GM19193 (cell line): ENCODE results near the gene LCK.

Experiments
- POLR2A ChIP-seq: IDR thresholded peaks from 4 replicates; pipeline ENCODE4 v1.6.1; 2011; ENCODE audit not compliant: insufficient read depth, insufficient read length; ENCODE audit errors: extremely low read depth

LCK gene

DNA sequence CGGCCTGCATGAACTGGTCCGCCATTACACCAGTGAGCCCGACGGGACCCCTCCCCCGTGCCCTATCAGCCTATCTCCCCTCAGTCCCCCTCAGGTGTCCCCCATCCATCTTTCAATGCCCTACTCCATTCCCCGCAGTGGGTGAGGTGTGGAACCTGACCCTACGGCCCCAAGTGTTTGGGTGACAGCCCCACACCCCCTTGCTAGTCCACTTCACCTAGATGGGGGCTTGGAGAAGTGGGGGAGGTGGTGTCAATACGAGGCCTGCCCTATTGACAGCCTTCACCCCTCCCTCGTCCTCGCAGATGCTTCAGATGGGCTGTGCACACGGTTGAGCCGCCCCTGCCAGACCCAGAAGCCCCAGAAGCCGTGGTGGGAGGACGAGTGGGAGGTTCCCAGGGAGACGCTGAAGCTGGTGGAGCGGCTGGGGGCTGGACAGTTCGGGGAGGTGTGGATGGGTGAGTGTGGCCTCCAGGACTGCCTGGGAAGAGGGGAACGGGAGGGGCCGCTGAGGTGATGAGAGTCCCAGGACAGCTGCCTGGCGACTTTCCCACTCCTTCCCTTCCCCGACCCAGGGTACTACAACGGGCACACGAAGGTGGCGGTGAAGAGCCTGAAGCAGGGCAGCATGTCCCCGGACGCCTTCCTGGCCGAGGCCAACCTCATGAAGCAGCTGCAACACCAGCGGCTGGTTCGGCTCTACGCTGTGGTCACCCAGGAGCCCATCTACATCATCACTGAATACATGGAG is 25.1 kb downstream of the LCK start:
- TF ChIP-seq POLR2A: no peak

GRCh38 chr1:32285658-32286057 is 34.6 kb downstream of the LCK start:
- no peak for TF ChIP-seq POLR2A

DNA sequence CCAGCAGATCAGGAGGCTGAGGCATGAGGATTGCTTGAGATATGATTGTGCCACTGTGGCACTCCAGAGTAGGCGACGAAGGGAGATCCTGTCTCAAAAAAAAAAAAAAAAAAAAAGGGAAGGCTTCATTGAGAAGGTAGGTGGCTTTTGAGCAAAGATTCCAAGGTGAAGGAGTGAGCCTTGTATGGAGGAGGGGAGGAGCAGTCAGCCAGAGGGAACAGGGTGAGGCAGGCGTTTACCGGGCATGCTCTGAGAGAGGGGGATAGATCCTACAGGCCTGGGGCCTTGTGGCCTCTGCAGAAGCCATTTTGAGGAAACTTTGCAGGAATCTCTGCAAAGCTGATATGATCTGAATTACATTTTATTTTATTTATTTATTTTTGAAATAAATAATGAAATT is 35.7 kb downstream of the LCK start:
- no peak for TF ChIP-seq POLR2A

DNA sequence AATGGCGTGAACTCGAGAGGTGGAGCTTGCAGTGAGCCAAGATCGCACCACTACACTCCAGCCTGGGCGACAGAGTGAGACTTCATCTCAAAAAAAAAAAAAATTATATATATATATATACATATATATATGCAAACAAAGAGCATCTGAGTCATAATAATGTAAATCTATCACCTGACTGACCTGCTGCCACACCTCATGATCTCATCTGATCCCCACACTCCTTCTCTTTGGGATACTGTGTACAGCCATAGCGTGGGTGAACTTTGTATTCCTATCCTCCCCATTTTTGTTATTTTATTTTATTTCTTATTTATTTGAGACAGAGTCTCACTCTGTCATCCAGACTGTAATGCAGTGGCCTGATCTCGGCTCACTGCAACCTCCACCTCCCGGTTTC is 38.2 kb downstream of the LCK start:
- no peak for TF ChIP-seq POLR2A

DNA sequence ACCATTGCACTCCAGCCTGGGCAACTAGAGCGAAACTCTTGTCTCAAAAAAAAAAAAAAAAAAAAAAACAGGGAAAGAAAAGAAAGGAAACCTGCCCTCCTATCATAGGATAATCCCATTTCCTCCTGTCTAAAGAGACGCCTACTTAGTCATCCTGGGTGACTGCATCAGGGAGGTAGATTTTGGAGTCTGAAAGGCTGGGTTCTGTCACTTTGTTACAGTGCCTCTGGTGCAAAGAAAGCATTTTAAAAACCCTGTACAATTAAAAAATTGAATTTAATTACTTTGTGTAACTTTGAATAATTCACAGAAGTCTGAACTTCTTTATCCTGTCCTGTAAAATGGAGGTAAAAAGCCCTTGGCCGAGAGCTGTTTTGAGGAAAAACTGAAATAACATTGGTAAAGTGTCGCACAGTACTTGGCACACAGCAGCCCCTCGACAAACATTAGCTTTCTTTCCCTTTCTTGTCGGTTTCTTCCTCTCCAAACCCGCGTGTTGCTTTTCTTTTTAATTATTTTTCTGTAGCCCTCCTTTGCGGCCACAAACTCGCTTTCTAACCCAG is 40.2 kb downstream of the LCK start:
- TF ChIP-seq POLR2A: no peak

DNA sequence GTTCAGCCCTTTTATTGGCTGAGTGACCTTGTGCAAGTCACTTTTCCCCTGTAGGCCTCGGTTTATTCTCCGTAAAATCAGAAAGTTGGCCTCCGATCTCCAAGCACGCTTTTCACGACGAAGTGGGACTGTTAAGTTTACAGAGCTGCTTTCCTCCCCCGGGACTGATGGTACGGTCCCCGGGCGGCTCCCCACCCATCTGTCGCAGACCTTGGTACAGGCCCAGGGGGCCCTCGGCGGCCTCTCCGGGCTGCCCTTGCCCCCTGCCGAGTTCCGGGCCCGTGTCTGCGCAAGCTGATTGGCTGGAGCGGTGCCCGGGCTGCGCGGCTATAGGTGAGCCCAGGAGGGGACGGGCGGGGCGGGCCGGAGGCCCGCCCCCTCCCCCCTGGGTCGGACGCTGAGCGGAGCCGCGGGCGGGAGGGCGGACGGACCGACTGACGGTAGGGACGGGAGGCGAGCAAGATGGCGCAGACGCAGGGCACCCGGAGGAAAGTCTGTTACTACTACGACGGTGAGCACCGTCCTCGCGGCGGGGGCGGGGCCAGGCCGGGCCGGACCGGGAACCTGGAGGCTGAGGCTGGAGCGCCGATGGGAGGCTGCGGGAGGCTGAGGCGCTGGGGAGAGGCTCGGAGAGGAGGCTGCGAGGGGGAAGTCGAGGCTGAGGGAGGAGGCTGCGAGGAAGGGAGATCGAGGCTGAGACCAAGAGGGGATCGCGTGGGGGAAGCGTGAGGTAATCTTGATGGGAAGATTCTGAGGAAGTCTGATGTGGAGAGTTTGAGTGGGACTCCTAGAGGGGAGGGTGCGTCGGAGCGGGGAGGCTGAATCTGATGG is 40.9 kb downstream of the LCK start, which contains the start of gene HDAC1:
Gene HDAC1, plus strand, starts transcription at position 376 of the 831 bp plus-strand sequence. Its CDS starts 87 bp downstream, at position 463.
- TF ChIP-seq POLR2A: peak; percentile 78

- no peak for TF ChIP-seq POLR2A
Measured at GRCh38 chr1:32299327-32299726, 48.3 kb downstream of the LCK start.

DNA sequence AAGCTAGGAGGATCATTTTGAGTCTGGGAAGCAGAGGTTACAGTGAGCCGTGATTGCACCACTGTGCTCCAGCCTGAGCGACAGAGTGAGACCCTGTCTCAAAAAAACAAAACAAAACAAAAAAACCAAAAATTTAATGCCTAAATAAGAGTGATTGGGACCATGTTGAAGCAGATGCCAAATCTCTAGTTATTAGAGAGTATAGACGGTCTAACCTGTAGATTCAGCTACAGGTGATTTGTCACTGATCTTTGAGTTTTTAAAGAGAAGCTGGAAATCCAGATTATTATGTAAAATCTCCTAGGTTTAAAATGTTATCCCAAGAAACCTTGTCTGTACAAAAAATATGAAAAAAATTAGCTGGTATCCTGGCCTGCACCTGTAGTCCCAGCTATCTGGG is 52.3 kb downstream of the LCK start:
- TF ChIP-seq POLR2A: no peak

GRCh38 chr1:32303997-32304622 is 53.0 kb downstream of the LCK start:
- no peak for TF ChIP-seq POLR2A

DNA sequence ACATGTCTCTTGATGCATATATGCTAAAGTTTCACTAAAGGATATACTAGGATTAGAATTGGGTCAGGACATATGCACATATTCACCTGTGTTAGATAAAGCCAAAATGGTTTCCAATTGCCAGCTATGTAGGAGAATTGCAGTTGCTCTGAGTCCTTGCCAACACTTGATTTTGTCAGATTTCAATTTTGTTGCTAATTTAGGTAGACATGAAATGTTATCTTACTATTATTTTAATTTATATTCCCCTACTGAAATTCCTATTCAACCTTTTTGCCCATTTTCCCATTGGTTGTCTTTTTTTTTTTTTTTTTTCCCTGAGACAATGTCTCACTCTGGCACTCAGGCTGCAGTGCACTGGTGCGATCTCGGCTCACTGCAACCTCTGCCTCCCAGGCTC is 54.2 kb downstream of the LCK start:
- no peak for TF ChIP-seq POLR2A

- TF ChIP-seq POLR2A: no peak
Measured at GRCh38 chr1:32307324-32307723, 56.3 kb downstream of the LCK start.

DNA sequence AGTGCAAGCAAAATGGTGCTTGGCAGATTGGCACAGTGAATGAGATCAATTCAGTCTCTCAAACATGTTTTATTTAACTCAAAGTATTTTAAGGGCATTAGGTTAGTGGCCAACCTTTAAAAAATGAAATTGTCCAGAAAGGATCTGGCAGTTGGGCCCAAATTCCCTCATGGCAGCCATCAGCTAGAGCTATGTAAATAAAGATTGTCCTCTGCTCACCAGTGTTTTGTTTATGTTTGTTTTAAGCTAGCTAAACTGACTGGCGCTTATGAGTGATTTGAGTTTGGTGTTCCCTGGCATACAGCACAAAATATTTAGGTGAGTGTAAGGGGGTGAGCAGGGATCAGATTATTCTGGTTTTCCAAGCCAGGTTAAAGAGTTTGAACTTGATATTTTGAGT is 58.9 kb downstream of the LCK start:
- TF ChIP-seq POLR2A: no peak

- no peak for TF ChIP-seq POLR2A
Measured at GRCh38 chr1:32311709-32312393, 60.8 kb downstream of the LCK start.

DNA sequence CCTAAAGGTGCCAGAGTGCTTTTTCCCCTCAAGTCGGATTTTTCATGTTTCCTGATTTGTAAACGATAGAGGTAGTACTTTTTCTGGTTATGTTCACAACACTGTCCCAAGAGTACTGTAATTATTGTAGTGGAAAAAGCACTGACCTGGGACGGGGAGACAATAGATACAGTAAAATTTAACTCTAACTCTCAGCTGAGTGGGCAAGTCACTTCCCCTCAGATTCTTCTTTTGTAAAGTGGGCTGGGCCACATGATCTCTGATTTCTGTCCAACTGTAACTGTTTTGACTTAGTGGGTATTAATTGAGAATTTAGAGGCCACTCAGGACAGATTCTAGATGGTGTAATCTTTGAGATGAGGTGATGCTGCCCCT is 65.8 kb downstream of the LCK start:
- TF ChIP-seq POLR2A: no peak
